HG03064 (cell line): Measurements from ENCODE around the gene SOWAHA.

Experiments
- ATAC-seq: cut with Tn5 transposase; IDR thresholded peaks from one replicate; pipeline ENCODE4 v1.9.1; 2021; ENCODE audit warnings: low read depth; ENCODE audit not compliant: unreplicated experiment

Gene SOWAHA

DNA sequence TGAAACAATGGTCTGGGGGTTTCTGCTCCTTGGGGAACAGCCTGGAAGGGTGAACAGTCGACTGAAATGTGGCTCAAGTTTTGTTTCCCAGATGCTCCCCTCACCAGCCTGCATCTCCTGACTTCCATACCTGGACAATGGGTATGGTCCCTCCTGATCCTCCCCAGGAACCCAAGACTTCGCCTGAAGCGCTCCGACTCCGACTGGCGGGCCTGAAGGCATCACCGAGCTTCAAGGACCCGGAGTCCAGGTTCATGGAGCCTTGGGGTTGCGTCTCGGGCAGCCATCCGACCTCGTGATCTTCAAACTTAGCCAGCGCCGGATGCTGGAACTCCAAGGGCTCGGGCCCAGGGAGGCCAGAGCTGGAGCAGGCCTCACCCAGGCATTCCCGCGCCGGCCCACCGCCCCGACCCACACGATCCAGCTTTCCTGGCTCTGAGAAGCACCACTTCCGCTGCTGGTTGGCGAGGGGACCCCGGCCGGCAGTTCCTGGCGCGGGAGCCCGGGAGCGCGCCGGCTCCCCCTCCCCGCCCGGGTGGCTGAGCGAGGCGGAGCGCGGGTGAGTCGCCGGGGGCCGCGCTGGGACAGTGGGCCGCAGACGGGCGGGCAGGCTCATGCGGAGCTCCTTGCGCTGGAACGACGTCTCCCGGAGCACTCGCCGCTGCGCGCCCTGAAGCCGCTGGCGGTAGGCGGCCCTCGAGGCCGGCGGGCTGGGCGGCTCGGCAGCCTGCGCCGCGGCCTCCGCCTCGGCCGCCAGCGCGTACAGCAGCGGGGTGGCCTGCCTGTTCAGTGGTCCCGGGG is 12.1 kb downstream of the SOWAHA start:
- no peak for ATAC-seq

DNA sequence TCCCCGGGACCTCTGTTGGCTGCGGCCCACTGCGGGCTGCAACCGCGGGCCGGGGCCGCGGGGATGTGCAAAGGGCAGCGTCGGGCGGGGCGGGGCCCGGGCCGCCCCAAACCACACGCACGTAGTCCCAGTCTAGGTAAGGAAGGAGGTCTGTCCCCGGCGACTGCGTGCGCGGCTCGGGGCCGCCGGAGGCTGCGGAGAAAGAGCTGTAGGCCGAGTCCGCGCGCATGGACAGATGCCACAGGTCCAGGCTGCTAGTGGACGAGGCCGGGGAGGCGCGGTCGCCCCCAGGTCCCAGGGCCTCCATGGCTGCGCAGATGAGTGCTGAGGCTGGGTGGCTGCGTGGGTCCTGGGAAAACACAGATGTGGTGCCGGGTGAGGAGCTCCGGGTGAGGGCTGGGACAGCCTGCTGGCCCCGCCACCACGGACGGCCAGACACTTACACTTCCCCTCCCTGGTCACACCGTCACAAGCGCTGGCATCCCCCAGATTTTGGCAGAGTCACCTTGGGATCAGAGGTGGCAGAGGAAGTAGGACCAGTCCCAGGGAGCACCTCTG is 12.8 kb downstream of the SOWAHA start:
- ATAC-seq: no peak

DNA sequence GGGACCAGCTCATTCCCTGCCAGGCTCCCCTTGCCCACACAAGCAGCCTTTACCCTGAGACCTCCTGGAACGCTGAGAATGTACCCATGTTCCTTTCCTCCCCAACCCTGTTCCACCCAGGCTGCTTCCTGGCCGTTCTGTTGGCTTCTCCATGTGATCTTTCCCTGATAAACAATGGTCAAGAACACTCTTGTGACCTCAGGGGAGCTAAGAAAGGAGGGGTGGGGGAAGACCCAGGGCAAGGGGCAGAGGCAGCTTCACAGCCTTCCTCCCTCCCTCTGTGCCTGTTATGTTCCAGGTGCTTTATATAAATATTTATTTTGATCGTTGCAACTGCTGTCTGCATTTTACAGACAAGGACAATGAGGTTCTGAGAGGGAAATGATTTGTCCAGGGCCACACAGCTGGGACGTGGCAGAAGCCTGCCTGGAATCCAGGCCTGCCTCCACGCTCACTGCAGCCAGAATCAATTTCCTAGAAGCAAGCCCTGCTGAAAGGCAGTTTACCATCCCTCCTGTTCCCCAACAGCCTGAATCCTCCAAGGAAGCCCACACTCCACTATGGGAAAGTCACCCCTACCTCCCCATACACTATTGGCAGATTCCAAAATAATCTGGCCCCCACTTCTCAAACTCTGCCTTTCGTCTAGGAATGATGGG is 13.5 kb downstream of the SOWAHA start:
- no peak for ATAC-seq

DNA sequence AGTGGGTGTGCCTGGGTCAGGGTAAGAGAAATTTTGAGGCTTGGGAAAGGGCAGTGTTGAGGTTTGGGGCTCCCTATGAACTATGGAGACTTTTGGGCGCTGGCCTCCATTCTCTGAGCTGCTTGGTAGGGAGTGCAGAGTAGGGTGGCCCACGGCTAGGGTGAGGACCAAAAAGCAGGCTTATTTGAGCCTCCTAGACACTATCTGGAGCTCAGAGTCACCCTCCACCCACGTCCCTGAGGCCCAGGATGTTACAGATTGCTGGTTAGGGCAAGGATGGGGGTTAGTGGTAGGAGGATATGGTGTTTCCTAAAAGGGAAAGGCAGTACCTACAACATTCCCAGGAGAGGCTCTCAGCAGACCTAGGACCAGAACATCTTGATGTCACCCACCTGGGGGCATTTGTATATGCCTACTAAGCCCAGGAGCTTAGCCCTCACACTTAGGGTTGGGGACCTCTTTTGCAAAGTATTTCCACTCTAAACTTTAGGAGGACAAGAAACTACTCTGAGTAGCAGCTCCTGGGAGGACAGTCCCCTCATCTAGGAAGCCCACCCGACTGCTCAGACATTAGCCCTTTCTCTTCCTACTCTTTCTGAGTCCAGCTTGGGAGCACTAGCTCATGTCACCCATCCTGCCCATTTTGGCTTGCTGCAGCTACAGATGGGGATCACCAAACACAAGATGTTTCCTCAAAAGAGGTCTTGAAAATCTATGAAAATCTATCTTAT is 15.0 kb downstream of the SOWAHA start:
- ATAC-seq: no peak

DNA sequence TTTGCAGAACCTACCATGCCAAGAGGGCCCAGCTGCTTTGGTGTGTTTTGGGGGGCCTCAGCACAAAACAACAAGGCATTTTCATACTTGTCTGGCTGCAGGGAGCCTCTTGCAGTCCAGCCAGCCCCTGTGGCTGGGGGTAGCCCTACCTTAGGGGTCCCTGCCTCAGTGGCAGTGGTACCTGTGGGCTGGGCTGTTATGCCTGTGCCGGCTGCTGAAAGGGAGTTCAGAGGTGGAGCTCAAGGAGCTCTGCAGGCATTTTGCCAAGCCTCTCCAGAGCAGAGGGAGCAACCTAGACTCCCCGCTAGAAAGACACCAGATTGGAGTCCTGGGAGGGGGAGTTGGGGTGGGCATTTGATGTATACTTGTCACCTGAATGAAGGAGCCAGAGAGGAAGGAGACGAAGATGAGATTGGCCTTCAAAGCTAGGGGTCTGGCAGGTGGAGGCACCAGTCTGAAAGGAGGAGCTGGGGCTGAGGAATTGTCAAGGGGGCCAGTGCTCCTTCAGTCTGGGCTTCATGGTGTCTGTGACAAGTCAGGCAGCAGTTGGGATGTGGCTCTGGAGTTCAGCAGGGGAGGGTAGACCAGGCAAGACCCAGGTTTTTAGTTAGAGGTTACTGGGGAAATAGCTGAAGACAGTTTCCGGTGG is 15.9 kb downstream of the SOWAHA start:
- no peak for ATAC-seq

DNA sequence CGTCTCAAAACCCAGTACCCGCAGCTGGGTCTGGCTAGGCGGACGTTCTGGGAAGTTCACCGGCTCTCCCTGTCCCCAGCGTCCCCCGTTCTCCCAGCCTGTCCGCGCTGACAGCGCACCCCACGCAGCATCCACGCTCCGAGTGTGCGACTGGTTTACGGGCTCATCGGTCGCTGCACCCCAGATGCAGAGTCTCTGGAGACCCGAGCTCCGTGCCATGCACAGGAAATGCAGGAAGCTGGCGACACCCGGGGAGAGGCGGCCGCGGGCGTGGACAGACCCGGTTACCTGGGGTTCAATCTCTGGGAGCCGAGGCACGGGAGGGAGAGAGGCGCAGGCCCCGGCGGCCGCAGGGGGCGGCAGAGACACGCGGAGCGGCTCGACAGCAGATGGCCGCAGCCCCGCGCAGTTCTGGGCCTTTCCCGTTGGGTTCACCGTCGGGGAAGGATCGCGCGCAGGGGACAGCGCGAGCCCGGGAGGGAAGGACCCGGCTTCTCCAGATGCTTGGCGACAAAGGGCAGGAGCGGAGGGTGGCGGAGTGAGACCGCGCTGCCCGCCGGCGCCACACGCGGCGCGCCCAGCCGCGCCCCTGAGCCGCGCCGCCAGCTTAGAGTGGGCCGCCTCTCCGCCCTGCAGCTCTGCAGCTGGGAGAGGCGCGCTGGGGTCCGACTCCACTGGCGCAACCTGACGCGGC is 16.8 kb downstream of the SOWAHA start:
- ATAC-seq: peak; percentile 71

DNA sequence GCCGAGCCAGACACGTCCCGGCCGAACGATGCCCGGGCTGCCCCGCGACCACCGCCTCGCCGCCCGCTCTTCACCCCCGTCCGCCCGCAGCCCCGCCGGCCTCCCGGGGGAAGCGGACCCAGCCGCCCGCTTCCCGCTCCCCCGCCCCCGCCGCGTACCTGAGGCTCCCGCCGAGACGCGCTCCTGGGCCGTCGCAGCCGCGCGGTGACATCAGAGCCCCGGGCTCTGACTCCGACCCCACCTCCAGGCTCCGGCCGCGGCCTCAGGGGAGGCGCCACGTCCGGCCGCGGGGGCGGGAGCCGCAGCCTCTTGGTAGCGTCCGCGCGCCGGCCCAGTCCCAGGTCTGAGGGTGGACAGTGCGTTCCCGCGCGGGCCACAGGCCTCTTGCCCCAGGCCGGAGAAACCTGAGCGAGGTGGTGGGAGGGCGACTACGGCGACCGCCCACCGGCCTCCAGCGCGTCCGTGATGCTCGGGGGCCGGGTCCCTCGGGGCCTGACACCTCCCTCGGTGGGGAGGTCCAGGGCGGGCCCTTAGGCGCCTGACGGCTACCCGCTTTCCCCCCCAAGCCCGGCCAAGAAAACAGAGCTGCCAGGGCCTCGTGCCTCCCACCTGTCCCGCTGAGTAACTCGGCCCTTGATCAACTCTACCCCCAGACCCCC is 17.5 kb downstream of the SOWAHA start, which contains the start of gene SHROOM1:
TSS of gene SHROOM1 (minus strand) at position 212 of the 659 bp plus-strand sequence. CDS start 4,507 bp downstream, outside the sequence.
- ATAC-seq: peak; percentile 75

DNA sequence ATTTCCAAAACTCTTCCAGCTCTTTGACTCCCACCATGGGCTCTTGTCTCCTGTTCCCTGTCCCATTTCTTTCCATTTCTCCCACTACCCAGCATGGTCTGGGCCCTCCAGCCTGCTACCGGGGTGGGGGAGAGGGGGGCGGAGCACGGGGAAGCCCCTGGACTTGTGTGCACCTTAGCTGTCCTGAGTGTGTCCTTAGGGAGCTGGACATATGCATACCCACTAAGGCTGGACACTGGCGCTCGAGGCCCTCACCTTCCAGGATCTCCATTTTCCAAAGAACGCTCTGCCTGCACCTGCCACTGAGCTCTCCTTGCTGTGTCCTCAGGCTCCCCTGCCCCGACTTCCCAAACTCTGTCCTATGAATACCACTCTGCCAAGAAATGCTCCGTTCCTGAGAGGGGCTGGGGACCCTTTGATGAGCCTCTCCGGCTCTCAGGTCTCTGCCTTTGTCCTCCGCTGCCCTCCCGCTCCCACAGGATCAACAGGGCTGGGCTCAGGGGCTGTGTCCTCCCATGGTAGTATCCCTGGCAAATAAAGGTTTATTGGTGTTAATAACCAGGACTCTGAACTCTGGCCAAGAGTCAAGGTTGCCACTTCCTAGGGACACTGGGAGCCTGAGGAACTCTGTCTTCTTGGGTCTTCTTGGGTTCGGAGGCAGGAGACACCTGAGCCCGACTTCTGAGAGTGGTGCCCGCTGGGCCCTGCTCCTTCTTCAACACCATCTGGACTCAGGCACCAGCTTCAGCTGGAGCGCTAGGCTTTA is 18.2 kb downstream of the SOWAHA start:
- ATAC-seq: no peak

DNA sequence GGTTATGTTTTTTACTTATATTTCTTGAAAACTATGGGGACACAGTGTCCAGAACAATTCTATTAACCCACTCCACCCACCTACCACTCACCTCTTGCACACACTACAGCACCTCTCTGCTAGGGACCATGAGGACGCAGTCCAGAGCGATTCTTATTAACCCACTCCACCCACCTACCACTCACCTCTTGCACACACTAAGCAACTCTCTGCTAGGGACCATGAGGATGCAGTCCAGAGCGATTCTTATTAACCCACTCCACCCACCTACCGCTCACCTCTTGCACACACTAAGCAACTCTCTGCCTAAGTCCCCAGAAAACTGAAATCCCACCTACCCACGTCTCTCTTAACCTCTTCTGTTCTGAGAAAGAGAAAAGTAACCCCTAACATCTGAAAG is 19.5 kb downstream of the SOWAHA start:
- no peak for ATAC-seq

DNA sequence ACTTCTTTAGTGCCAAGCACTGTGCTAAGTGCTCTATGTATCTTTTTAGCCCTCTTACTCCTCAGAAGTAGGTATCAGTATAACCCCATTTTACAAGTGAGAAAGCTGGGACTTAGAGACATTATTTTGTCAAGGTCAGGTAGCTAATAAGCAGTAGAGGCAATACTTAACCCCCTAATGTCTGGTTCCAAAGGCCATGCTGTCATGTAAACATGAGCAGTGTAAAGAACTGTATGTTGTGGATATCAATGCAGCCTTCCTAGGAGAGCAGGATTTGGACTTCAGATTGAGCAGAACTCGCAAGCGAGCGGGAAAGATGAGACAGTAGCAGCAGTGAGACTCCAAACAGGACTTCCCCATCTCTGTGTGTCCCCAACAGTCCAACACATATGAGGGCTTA is 21.0 kb downstream of the SOWAHA start:
- ATAC-seq: no peak

DNA sequence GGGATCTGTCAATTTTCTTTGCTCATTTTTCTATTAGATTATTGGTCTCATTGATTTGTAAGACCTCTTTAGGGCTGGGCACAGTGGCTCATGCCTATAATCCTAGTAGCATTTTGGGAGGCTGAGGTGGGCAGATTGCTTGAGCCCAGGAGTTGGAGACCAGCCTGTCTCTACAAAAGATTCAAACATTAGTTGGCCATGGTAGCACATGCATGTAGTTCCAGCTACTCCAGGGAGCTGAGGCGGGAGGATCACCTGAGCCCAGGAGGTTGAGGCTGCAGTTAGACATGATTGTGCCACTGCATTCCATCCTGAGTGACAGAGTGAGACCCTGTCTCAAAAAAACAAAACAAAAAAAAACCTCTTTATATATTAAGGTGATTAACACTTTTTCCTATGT is 23.8 kb downstream of the SOWAHA start:
- ATAC-seq: no peak

DNA sequence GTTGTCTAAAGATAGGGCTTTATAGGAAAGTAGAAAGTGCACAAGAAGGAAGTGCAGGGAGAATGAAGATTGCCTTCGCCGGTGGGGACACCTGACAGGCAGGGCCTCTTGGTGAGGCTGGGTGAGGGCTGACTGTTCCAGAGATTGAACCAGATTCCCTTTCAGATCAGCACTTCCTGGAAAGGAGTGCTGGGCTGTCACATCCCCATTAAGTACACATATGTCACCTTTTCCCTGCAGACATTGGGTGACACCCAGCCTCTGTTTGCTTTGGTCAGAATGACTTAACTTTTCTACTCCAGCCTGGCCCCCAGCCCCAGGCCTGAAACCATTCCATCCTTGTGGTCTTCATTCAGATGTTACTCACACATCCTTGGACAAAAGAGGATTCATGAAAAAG is 24.8 kb downstream of the SOWAHA start:
- no peak for ATAC-seq

DNA sequence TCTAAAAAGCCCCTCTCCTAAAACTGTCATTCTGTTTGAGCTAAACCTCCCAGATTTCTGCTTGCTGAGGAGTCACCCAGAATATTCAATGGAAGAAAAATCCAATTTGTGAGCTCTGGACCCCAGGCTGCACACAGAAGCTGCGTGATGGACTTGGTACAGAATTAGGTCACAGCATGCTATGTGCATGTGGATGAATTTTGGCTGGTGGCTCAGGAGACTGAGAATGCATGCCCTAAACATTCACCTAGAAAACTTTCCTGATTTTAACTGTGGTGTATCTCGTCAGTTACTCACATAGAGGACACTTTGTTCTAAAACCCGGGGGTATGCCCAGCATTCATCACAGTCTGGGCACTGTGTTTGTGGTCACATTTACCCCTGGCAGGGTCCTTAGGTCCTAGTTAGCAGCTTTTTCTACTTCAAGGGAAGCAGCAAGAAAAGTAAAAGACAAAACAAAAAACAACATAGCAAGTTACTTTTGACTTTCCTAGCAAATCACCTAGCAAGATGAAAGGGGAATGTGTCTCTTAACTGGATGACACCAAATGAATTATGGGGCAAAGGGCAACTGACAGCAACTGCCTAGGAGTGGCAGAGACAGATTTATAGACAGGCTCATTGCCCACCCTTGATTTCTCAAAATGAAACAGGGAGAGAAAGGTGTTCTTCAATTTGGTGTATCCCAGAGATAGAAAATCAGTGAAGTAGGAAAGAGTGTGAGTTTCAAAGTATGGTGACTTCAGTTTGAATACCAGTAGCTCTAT is 25.6 kb downstream of the SOWAHA start:
- ATAC-seq: no peak

DNA sequence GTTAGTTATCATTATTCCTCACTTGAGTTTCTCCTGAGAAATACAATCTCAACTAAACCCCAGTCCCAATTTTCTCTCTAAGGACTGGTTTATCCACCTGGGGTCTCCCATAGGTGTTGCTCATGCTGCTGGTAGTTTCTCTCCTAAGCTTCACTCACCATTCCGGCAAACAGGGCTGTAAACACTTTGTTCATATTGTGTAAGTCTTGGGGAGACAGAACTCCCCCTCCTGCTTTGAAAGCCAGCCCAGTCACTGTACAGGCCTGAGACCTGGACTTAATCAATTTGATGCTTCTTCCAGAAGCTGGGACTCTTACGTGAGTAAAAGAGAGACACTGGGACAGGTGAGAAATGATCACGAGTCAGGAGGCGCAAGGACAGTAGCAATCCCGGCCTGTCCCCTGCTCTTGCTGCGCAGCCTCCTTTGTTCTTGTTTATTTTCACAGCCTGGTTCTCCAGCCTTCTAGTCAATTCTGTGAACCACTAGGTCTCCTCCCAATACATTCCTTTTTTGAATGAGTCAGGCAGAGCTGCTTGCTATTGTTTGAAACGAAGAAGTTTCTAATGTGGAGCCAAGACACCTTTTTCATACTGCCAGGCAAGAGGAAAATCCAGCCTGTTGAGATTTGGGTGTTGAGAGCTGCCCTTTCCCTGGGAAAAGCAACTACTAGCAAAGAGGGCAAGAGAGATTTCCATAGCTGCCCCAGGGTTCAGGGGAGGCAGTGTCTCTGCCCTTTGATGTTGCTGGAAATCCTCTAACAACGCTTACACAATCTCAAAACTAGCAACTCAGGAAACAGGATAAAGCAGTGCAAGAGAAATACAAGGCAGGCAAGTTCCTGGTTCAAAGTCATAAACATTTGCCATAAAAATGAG is 26.6 kb downstream of the SOWAHA start:
- ATAC-seq: no peak

DNA sequence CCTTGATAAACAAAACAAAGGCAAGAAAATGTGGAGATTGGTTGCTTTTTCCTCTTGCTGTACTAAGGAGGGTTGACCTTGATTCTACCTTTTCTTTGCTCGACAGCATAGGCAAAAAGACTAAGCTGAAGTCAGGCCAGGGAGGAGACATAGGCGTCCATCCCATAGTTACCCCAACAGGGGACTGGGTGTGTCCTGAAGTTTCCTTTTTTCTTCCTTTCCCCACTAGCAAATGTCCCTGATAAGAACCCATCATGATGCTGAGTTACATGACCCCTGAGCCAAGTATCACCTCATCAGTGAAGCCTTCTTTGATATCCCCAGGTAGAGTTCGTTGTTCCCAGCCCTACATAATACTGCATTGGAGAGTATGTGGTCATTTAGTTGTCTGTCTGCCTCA is 27.2 kb downstream of the SOWAHA start:
- ATAC-seq: no peak

DNA sequence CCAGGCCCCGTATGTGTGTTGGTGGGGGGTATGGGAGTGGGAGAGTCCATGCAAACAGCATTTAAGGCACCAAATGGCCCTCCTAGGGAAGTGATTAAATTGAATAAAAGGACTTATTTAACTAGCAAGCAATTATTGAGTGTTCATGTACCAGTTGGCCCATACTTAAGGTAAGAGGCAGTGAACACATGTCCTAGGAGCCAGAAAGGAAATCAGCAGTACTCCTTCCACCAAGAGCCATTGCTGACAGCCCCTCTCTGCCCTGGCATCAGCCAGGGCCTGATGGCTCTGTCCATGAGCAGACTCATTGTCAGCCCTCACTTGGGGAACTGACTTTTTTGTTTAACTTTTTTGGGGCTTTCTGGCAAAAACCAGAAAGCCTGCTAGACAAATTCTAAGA is 27.8 kb downstream of the SOWAHA start:
- no peak for ATAC-seq

DNA sequence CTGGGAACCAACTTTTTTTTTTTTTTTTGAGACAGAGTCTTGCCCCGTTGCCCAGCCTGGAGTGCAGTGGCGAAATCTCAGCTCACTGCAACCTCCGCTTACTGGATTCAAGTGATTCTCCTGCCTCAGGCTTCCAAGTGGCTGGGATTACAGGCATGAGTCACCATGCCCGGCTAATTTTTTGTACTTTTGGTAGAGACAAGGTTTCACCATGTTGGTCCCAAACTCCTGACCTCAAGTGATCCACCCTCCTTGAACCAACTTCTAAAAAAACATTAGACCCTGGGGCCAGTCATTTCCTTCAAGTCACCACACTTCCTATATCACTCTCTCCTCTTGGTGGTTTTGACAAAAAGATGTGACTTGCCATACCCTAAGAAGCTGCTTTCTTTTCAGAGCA is 28.2 kb downstream of the SOWAHA start:
- ATAC-seq: no peak
